Eye (tissue), 1 donor: ENCODE measurements around the gene PYY.

Source experiments
- DNase-seq: peaks from one replicate; pipeline ENCODE4 v3.0.0-alpha.2; 2015

The PYY gene

DNA sequence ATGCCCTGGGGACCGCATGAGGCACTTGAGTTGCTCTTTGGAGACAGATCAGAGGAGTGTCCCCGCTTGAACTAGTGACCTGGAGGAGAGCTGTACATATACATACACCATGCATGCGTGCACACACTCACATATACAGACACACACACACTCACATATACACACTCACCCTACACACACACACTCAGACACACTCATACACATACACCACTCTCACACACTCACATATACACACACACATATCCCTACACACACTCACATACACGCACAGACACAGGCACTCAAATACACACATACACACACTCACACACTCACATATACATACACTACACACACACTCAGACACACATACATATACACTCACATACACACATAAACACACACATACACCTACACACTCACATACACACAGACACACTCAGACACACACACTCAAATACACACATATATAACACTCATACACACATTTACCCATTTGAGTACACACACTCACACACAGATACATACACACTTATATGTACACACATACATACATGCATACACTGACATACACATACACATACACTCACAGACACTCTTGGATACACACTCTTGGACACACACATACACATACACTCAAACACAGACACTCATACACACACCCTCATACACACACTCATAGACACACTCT is 41.0 kb downstream of the PYY start:
- no peak for DNase-seq

GRCh38 chr17:43911904-43912303 is 41.8 kb downstream of the PYY start:
- DNase-seq: no peak

- no peak for DNase-seq
These were observed 44.1 kb downstream of the PYY start for GRCh38 chr17:43909537-43910231.

- peak; percentile 94 for DNase-seq
These were observed 45.6 kb downstream of the PYY start for GRCh38 chr17:43907998-43908721.

DNA sequence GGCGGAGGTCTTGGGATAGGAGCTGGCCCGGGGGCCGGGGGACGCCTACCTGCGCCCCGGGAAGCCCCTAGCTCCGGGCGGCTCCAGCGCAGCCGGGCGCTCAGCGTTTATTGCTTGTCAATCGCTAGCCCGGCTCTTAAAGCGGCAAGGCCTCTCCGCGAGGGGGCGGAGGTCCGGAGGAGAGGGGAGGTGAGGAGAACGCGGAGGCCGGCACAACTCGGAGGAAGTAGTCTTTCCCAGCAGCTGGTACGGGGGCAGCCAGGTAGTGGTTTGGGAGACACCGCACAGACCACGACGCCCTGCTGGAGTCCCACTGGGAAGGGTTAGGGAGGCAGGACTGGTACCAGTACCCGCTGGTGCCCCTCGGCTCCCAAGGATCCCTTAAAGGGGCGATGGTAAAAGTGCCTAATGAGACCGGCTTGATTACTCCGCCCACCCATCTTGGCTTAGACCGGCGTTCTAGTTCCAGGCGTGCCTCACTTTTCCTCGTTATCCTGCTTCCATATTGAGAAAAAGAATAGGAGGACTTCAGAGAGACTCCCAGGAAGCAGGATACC is 46.2 kb downstream of the PYY start, which contains the start of gene MPP2:
MPP2 (minus strand) TSS at position 112 of the 557 bp plus-strand sequence. CDS start 3,076 bp downstream, outside the sequence.
- DNase-seq: peak; percentile 97

DNA sequence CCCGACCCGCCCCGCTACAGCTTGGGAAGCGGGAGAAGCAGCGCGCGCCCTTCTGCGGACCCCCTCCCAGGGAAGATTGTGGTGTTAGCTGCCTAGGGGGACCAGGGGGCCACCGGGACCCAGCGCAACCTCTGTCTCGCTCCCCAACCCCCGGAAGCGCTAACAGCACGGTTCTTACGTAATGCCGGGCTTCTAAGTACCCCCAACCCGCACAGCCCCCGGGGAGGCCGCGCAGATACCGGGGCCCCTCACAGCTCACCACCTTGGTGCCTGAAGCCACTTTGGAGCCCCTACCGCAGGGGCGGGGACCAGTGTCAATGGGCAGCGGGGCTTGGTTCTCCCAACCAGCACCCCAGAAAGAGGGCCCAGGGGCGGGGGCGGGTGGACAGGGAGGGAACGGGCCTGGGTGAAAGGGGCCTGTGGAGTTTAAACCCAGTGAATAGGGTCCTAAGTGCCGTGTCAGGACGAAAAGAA is 46.8 kb downstream of the PYY start:
- DNase-seq: no peak

DNA sequence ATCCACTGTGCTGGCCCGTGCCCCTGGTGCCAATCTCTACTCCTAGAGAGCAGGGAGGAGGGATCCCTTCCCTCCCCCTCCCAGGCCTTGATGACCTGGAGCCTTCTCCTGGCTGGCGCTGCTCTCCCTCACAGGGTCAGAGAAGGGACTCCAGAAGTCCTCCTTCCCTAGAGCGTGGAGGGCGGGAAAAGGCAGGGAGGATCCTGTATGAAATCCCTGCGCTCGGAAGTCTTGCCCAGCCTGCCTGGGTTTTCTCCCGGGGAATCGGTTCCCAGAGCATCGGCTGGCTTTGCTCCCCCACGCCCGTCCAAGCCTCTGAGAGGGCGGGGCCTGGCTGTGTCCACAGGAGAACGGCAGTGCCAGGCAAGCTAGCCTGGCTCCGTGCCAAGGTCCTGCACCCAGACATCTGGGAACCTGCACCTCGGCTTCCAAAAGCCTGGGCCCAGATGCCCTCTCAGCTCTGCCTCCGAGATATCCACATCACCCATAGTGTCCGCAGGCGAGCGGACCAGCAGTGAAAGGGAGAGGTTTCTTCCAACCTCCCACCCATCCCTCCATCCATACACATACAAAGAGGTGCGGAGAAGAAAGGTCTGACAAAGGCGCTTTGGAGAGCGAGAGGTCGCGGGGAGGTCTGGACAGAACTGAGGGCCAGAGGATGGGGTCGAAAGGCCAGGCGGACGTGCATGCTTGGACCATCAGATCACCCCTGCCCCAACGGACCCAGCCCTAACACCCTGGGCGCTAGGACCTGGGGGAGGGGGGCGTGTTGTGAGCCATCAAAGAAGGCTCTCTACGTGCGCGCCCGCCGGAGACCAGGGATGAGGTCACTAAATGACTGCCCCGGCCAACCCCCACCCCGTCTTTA is 47.5 kb downstream of the PYY start:
- DNase-seq: peak; percentile 94

GRCh38 chr17:43905400-43905984 is 48.2 kb downstream of the PYY start:
- DNase-seq: peak; percentile 67
